Esophagus (tissue), 2 donors: ENCODE measurements around the gene CCDC97. TPM values are rescaled to one million over a fixed set of nuclear protein-coding genes. Genes with fewer than 3 reads are reported as not detected.
"Not testable (repeated sequence)": the region's sequence is repeated elsewhere in the genome, so short reads cannot be mapped to it uniquely, and the experiment has no call there.

Source experiments
- H3K27ac ChIP-seq, 2 donors: one replicate each; pipeline ENCODE4 v1.5.1; 2013; ENCODE audit warnings: low read depth in 2 of 2, mild to moderate bottlenecking in 2 of 2, inconsistent platforms in 1 of 2, low read length in 1 of 2, moderate library complexity in 1 of 2
- H3K27me3 ChIP-seq, 2 donors: one replicate each; pipeline ENCODE4 v1.6.1; 2013; ENCODE audit warnings: low read length in 2 of 2, control low read depth in 1 of 2, mild to moderate bottlenecking in 1 of 2; ENCODE audit not compliant: insufficient read depth in 2 of 2, control insufficient read depth in 1 of 2
- H3K36me3 ChIP-seq, 2 donors: one replicate each; pipeline ENCODE4 v1.6.1; 2013; ENCODE audit warnings: low read length in 1 of 2; ENCODE audit not compliant: control insufficient read depth in 2 of 2, insufficient read depth in 2 of 2
- H3K4me1 ChIP-seq, 2 donors: one replicate each; pipeline ENCODE4 v1.6.1; 2013; ENCODE audit warnings: low read length in 1 of 2; ENCODE audit not compliant: control insufficient read depth in 2 of 2, insufficient read depth in 2 of 2
- H3K4me3 ChIP-seq, 2 donors: one replicate each; pipeline ENCODE4 v1.5.1; 2013; ENCODE audit warnings: low read length in 2 of 2, mild to moderate bottlenecking in 2 of 2, low read depth in 1 of 2, moderate library complexity in 1 of 2
- H3K9me3 ChIP-seq, 2 donors: one replicate each; pipeline ENCODE4 v1.6.1; 2013; ENCODE audit warnings: mild to moderate bottlenecking in 2 of 2, low read depth in 1 of 2, low read length in 1 of 2, moderate library complexity in 1 of 2; ENCODE audit not compliant: control insufficient read depth in 2 of 2, insufficient read depth in 1 of 2
- WGBS, 2 donors: extraction: QIAGEN DNeasy Blood & Tissue Kit; methylation state at CpG; one replicate each; pipeline ENCODE4 v1.1.7; 2013; 5-methylcytosine and 5-hydroxymethylcytosine counted together
- polyA plus RNA-seq, 2 donors: library from polyadenylated mRNA; stranded (reverse); fragments of 200-250 nt; gene quantifications; one replicate each; pipeline ENCODE4 v1.2.3, GENCODE V29; 2013
- donor health status: healthy with polysubstance abuse.
- donor health status: Bipolar disorder and iron deficiency.

Gene CCDC97
- polyA plus RNA-seq, 2 donors: 12.2 to 14.0 TPM

DNA sequence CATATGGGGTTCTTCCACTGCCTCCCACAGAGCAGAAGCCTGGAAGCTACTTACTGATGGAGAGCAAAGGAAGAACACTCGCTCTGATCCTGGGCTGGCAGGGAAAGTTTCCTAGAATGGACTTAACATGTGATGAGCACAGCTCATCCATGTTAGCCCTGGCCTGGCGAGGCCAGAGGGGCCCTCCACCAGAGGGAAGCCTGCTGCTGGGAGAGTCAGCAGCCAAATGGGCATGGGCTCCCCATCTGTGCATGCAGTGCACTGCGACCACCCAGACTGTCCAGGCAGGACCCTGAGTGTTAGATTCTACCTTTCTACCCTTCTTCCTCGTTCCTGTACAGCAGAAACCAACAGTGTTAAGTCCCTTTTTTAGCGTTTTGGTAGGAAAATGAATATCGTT is 36.9 kb upstream of the CCDC97 start:
- Histone ChIP-seq H3K27ac (no peak overlapping the region), H3K4me3 (no peak overlapping the region), H3K36me3 (peaks cover 35 to 57% of the 10 kb centered on the region in 2 donors), H3K27me3 (no peaks in the 10 kb centered on the region), H3K9me3 (no peaks in the 10 kb centered on the region), H3K4me1 (no peaks in the 10 kb centered on the region)
- 88 to 90% methylated on average over 6 of the region's 6 CpGs for WGBS, 2 donors

DNA sequence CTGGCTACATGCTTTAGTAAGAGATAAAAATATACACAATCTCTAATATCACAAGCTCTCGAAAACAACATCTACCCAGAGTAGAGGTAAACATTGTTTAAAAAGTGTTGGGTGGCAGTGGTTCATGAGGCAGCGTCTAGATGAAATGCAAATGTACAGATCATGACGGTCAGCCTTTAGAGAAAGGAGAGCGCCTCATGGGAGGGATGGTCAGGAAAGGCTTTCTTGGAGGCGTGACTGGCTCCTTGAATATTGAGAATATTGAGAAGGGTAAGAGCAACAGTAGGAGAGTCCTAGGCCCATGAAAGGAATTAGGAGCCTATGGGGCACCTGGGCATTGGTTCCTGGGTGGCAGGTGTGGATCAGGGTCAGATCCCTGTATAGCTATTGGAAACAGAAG is 35.2 kb upstream of the CCDC97 start:
- WGBS, 2 donors: 91 to 92% methylated on average over 5 of the region's 5 CpGs

DNA sequence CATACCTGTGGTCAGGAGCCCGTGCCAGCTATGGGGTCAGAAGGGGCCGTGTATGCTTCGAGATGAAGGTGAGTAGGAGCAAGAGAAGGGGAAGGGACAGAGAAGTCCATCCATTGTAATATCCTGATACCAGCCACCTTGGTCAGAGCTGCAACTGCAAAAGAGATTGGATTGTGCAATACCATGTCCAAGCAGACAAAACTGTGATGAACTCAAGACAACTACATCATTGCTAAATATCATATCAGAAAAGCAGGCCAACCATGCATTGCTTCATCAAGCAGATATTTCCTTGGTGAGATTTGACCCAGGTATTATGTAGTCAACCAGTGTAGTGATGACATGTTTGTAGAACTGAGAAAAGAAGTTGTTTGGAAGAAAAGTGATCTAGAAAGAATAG is 33.7 kb upstream of the CCDC97 start:
- 75 to 78% methylated on average over 3 of the region's 3 CpGs for WGBS, 2 donors
- Histone ChIP-seq H3K4me3 (no peak overlapping the region), H3K36me3 (peaks cover 44 to 51% of the 10 kb centered on the region in 2 donors), H3K27ac (no peak overlapping the region), H3K27me3 (no peaks in the 10 kb centered on the region), H3K4me1 (no peaks in the 10 kb centered on the region), H3K9me3 (no peaks in the 10 kb centered on the region)

More for the DNA sequence above, 35.2 kb upstream of the CCDC97 start:
- Histone ChIP-seq H3K4me3 (no peak overlapping the region), H3K36me3 (peaks cover 47 to 51% of the 10 kb centered on the region in 2 donors), H3K9me3 (no peaks in the 10 kb centered on the region), H3K27ac (no peak overlapping the region), H3K4me1 (no peaks in the 10 kb centered on the region), H3K27me3 (no peaks in the 10 kb centered on the region)

DNA sequence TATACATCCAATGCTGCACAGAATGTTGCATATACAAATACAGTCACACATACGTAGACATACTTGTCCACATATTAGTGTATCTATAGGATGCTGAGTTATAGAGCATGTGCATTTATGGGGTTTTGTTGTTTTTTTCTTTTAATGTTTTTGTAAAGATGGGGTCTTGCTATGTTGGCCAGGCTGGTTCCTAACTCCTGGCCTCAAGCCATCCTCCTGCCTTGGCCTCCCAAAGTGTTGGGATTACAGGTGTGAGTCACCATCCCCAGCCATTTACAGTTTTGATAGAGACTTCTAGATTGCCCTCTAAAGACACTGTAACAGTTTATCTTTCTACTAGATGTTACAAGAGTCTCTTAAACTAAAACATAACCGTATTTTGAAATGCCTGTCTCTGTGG is 31.5 kb upstream of the CCDC97 start:
- peaks cover 29 to 36% of the 10 kb centered on the region in 2 donors for H3K36me3 ChIP-seq
- H3K4me3 ChIP-seq: no peak overlapping the region
- no peaks in the 10 kb centered on the region for H3K27me3 ChIP-seq
- H3K4me1 ChIP-seq: no peaks in the 10 kb centered on the region
- WGBS, 2 donors: 95% methylated on average over 2 of the region's 2 CpGs
- no peak overlapping the region for H3K27ac ChIP-seq
- H3K9me3 ChIP-seq: no peaks in the 10 kb centered on the region

DNA sequence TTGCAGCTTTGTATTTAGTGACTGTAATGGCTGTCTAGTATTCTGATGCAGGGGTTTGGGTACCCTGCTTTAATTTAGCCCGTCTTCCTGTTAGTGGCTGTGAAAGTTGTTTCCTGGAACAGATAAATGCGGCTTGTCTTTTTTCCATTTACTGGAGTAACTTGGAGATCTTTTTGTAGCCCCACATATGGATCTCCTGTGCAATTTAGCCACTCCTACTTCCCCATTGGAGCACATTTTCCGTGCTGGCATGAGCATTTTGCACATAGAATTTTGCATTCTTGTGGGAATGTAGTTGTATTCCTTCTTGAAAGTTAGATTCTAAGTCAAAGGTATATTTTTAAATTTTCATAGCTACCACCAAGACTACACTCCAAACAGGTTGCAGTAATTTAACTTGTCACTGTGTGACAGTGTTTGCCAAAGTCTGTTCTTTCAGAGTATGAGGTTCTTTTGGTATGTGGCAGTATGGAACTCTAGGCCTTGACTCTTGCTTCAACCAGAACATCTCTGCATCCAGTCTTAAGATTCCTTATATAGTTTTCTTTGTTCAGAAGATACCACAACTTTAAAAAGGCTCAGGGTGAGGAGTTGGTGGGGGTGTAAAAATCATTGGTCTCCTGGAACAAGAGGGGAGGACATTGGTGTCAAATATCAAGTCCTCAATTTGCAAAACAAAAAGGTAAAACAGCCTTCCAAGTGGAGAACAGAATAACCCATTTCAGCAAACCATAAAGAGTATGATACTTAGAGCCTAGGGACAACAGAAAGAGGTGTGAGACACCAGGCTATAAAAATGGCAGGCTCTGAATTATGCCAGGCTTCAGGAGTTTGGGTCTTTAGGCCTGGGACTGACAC is 21.1 kb upstream of the CCDC97 start:
- 82 to 88% methylated on average over 3 of the region's 3 CpGs for WGBS, 2 donors
- no peaks in the 10 kb centered on the region for H3K27me3 ChIP-seq
- H3K4me1 ChIP-seq: no peaks in the 10 kb centered on the region
- H3K36me3 ChIP-seq: peaks cover 23 to 28% of the 10 kb centered on the region in 2 donors
- H3K27ac ChIP-seq: no peak overlapping the region
- no peak overlapping the region for H3K4me3 ChIP-seq
- no peaks in the 10 kb centered on the region for H3K9me3 ChIP-seq

DNA sequence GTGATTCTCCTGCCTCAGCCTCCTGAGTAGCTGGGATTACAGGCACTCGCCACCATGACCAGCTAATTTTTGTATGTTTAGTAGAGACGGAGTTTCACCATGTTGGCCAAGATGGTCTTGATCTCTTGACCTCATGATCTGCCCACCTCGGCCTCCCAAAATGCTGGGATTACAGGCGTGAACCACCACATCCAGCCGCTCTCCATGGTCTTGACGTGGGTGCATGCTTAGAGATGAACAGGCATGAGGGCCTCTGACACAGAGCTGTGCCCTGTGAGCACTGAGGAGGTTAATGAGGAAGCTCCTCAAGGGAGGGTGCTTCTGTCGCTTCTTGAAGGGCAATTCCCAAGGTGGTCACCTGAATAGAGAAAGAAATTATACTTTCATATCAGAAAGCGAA is 20.2 kb upstream of the CCDC97 start:
- H3K4me3 ChIP-seq, H3K27me3 ChIP-seq, H3K27ac ChIP-seq, H3K4me1 ChIP-seq, H3K9me3 ChIP-seq: not testable (repeated sequence)
- peaks cover 22 to 37% of the 10 kb centered on the region in 2 donors for H3K36me3 ChIP-seq
- 91 to 96% methylated on average over 8 of the region's 8 CpGs for WGBS, 2 donors

DNA sequence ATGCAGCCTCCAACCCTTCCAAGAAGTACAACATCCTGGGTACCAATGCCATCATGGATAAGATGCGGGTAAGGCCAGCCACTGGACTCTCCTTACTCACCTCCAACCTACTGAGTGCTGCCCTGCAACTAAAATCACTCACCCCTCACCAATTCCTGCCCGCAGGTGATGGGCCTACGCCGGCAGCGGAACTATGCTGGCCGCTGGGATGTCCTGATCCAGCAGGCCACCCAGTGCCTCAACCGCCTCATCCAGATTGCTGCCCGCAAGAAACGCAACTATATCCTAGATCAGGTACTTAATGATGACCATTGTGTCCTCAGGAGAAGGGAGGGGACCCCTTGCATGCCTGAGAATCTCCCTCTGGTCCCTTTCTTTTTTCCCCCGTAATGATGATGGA is 15.6 kb upstream of the CCDC97 start:
- WGBS, 2 donors: 96 to 97% methylated on average over 10 of the region's 10 CpGs
- Histone ChIP-seq H3K36me3 (peaks cover 27 to 51% of the 10 kb centered on the region in 2 donors), H3K27ac (no peak overlapping the region), H3K9me3 (no peaks in the 10 kb centered on the region), H3K4me3 (no peak overlapping the region), H3K4me1 (peaks cover 0 to 6% of the 10 kb centered on the region in 2 donors), H3K27me3 (no peaks in the 10 kb centered on the region)

DNA sequence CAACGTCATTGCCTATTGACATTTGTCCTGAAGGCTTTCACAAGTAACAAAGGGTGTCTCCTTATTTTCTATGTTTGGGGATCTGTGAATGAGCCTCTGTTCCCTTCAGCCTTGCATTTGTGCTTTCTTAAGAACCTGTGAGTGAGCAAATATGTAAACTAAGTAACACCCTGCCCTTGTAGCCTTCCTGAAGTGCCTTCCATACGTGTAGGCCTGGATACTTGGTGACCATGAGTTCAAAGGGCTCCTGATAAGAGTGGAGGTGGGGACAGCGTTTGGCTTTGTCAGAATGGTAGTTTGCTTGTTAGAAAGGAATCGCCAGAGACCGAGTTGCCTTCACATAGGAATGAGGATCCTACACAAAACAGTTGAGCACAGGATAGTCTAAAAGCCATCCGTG is 14.5 kb upstream of the CCDC97 start:
- no peak overlapping the region for H3K27ac ChIP-seq
- no peaks in the 10 kb centered on the region for H3K9me3 ChIP-seq
- H3K4me1 ChIP-seq: peaks cover 0 to 10% of the 10 kb centered on the region in 2 donors
- no peak overlapping the region for H3K4me3 ChIP-seq
- H3K27me3 ChIP-seq: no peaks in the 10 kb centered on the region
- peaks cover 27 to 47% of the 10 kb centered on the region in 2 donors for H3K36me3 ChIP-seq
- WGBS, 2 donors: 55 to 71% methylated on average over 6 of the region's 6 CpGs

DNA sequence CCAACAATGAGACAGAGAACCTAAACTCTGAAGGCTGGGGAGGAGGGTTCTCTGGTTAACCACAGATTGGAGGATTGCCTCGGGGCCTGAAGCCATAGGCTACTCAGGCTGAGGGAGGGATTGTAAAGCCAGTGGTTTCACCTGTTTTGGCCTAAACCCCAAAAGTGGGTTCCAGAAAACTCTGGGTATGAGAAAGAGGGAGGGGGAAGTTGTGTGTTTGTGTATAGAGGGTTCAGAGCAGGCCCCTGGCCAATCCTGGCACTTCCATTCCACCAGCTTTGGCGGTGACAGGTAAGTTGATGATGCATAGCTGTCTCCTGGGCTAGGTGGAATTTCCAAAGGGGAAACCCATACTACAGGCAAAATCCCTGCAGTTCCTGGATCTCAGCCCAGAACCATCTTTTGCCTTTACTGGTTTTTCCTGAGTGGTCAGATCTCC is 13.5 kb upstream of the CCDC97 start:
- Histone ChIP-seq H3K4me3 (no peak overlapping the region), H3K36me3 (peaks cover 27 to 49% of the 10 kb centered on the region in 2 donors), H3K4me1 (peaks cover 0 to 10% of the 10 kb centered on the region in 2 donors), H3K27me3 (no peaks in the 10 kb centered on the region), H3K27ac (peak overlapping the region; percentile 42 to 76), H3K9me3 (no peaks in the 10 kb centered on the region)
- 43 to 50% methylated on average over 2 of the region's 2 CpGs for WGBS, 2 donors
